IMR-90 (cell line): ENCODE data around the gene DDR1. TPM values are rescaled to one million over a fixed set of nuclear protein-coding genes. Genes with fewer than 3 reads are reported as not detected.
A peak's percentile ranks its signal among the peaks of the same experiment; 100 is the strongest.

Source experiments
- ATAC-seq: fragments of 200-7000 bp; cut with Tn5 transposase; 2 replicates; pipeline ENCODE4 v1.9.1; 2020; ENCODE audit warnings: low read depth, mild to moderate bottlenecking, moderate library complexity
- BruUV-seq: library from RNA; stranded (reverse); fragments of 400-500 nt; replicated peaks from 2 replicates; lab custom pipeline; 2021; lab: Mats Ljungman, UMichigan
- CTCF ChIA-PET: fragments of 300-600 bp; formaldehyde crosslinking; extraction: SDS; loops from one replicate; lab custom pipeline; 2021; ENCODE audit warnings: antibody characterized with exemption; lab: Yijun Ruan, JAX
- POLR2A ChIA-PET: fragments of 300-600 bp; sonication (Branson Sonifier 250); formaldehyde crosslinking; loops from one replicate; lab custom pipeline; 2022; ENCODE audit warnings: antibody characterized with exemption; ENCODE audit not compliant: unreplicated experiment; lab: Charles Lee
- DNase-seq: peaks from one replicate; pipeline ENCODE4 v3.0.0; 2013
- H2AFZ ChIP-seq: replicated peaks from 2 replicates; pipeline ENCODE3; 2013; ENCODE audit warnings: low read length, mild to moderate bottlenecking; ENCODE audit not compliant: poor library complexity
- H2AK5ac ChIP-seq: 2 replicates; pipeline ENCODE4 v1.6.1; 2013; ENCODE audit warnings: low read depth, low read length, inconsistent platforms
- H2AK9ac ChIP-seq: replicated peaks from 2 replicates; pipeline ENCODE3; 2013; ENCODE audit warnings: mild to moderate bottlenecking, low read depth, low read length, moderate library complexity; ENCODE audit not compliant: poor library complexity
- H2BK120ac ChIP-seq: 2 replicates; pipeline ENCODE4 v1.6.1; 2013; ENCODE audit warnings: low read depth, low read length, inconsistent platforms
- H2BK15ac ChIP-seq: 3 replicates; pipeline ENCODE4 v1.6.1; 2013; ENCODE audit warnings: low read depth, low read length, inconsistent platforms
- H2BK20ac ChIP-seq: 2 replicates; pipeline ENCODE4 v1.6.1; 2013; ENCODE audit warnings: low read depth, mild to moderate bottlenecking, inconsistent platforms, low read length, moderate library complexity
- H2BK5ac ChIP-seq: 2 replicates; pipeline ENCODE4 v1.6.1; 2013; ENCODE audit warnings: mild to moderate bottlenecking, low read depth, low read length, inconsistent platforms; ENCODE audit not compliant: poor library complexity, severe bottlenecking
- H3K14ac ChIP-seq: replicated peaks from 2 replicates; pipeline ENCODE4 v1.6.1; 2013; ENCODE audit warnings: low read depth, low read length, inconsistent platforms
- H3K18ac ChIP-seq: 2 replicates; pipeline ENCODE4 v1.6.1; 2013; ENCODE audit warnings: low read depth, low read length, control low read depth
- H3K23ac ChIP-seq: 2 replicates; pipeline ENCODE4 v1.6.1; 2013; ENCODE audit warnings: low read depth, low read length, inconsistent platforms
- H3K27ac ChIP-seq: 2 replicates; pipeline ENCODE4 v1.5.1; 2013; ENCODE audit warnings: mild to moderate bottlenecking, control low read depth, low read length; ENCODE audit not compliant: insufficient read depth
- H3K27me3 ChIP-seq: 2 replicates; pipeline ENCODE4 v1.6.1; 2013; ENCODE audit warnings: low read length; ENCODE audit not compliant: control insufficient read depth, insufficient read depth
- H3K36me3 ChIP-seq: 2 replicates; pipeline ENCODE4 v1.6.1; 2013; ENCODE audit warnings: low read length, mixed read lengths; ENCODE audit not compliant: control insufficient read depth, insufficient read depth
- H3K4ac ChIP-seq: 2 replicates; pipeline ENCODE4 v1.6.1; 2013; ENCODE audit warnings: low read depth, low read length, inconsistent platforms
- H3K4me1 ChIP-seq: 2 replicates; pipeline ENCODE4 v1.6.1; 2013; ENCODE audit warnings: low read length, mixed read lengths; ENCODE audit not compliant: control insufficient read depth, insufficient read depth
- H3K4me2 ChIP-seq: 2 replicates; pipeline ENCODE4 v1.6.1; 2013; ENCODE audit warnings: low read depth, mild to moderate bottlenecking, control low read depth, low read length, moderate library complexity
- H3K4me3 ChIP-seq: 2 replicates; pipeline ENCODE4 v1.5.1; 2013; ENCODE audit warnings: low read depth, mild to moderate bottlenecking, control low read depth, low read length, moderate library complexity; ENCODE audit not compliant: insufficient read depth
- H3K56ac ChIP-seq: 2 replicates; pipeline ENCODE4 v1.6.1; 2013; ENCODE audit warnings: low read length, inconsistent platforms; ENCODE audit not compliant: insufficient read depth; ENCODE audit errors: extremely low read depth
- H3K79me1 ChIP-seq, 2 experiments: 2 replicates each; pipeline ENCODE4 v1.6.1; 2013; ENCODE audit warnings: low read length in 2 of 2, inconsistent platforms in 1 of 2, low read depth in 1 of 2
- H3K9ac ChIP-seq: 2 replicates; pipeline ENCODE4 v1.6.1; 2013; ENCODE audit warnings: low read depth, low read length, control low read depth
- H3K9me1 ChIP-seq: 2 replicates; pipeline ENCODE4 v1.6.1; 2013; ENCODE audit warnings: low read length, inconsistent platforms; ENCODE audit not compliant: insufficient read depth
- H3K9me3 ChIP-seq: 2 replicates; pipeline ENCODE4 v1.6.1; 2013; ENCODE audit warnings: low read length; ENCODE audit not compliant: control insufficient read depth, insufficient read depth
- H4K20me1 ChIP-seq: 2 replicates; pipeline ENCODE4 v1.6.1; 2013; ENCODE audit warnings: low read length, inconsistent platforms; ENCODE audit not compliant: insufficient read depth
- H4K5ac ChIP-seq: 2 replicates; pipeline ENCODE4 v1.6.1; 2013; ENCODE audit warnings: mild to moderate bottlenecking, low read depth, low read length, control low read depth
- H4K8ac ChIP-seq, 2 experiments: 2 replicates each; pipeline ENCODE4 v1.6.1; 2013; ENCODE audit warnings: low read depth in 2 of 2, low read length in 2 of 2, control low read depth in 1 of 2, inconsistent platforms in 1 of 2
- H4K91ac ChIP-seq: 2 replicates; pipeline ENCODE4 v1.6.1; 2013; ENCODE audit warnings: low read depth, low read length, inconsistent platforms; ENCODE audit not compliant: insufficient read depth
- BHLHE40 ChIP-seq: fragments of 150-350 bp; IDR thresholded peaks from 2 replicates; pipeline ENCODE4 v1.6.1; 2016; ENCODE audit warnings: mild to moderate bottlenecking, low read depth, low read length
- FOS ChIP-seq: fragments of 150-350 bp; IDR thresholded peaks from 2 replicates; pipeline ENCODE4 v1.6.1; 2016; ENCODE audit warnings: low read depth, low read length
- MAZ ChIP-seq: IDR thresholded peaks from 2 replicates; pipeline ENCODE4 v1.6.1; 2012; ENCODE audit warnings: low read depth, mild to moderate bottlenecking, low read length, improper control_type of control experiment, moderate library complexity, borderline replicate concordance
- NFE2L2 ChIP-seq: fragments of 150-350 bp; IDR thresholded peaks from 2 replicates; pipeline ENCODE4 v1.6.1; 2016; ENCODE audit warnings: low read depth, mild to moderate bottlenecking, low read length
- WGBS, 2 experiments: methylation state at CpG; one replicate each; pipeline versions ENCODE4 v1.1.5 to v1.1.7; 2013; ENCODE audit warnings: missing lambda C conversion rate in 2 of 2; ENCODE audit not compliant: insufficient read length in 1 of 2; ENCODE audit errors: extremely low coverage in 2 of 2; 5-methylcytosine and 5-hydroxymethylcytosine counted together
- dilution Hi-C: fragments of 300-500 bp; cut with HindIII; formaldehyde crosslinking; loops from one replicate; pipeline ENCODE4 v1.14.3; 2018; ENCODE audit warnings: low sequenced_read_pairs; ENCODE audit not compliant: unreplicated experiment
- in situ Hi-C: fragments of 300-500 bp; cut with MboI; formaldehyde crosslinking; loops from 3 replicates; pipeline ENCODE4 v1.14.3; 2019; ENCODE audit warnings: low sequenced_read_pairs, inconsistent platforms, mixed read lengths
- intact Hi-C: fragments of 100-400 bp; cut with micrococcal nuclease; formaldehyde crosslinking; loops from 2 replicates; pipeline ENCODE4 v1.10.0; 2022
- polyA plus RNA-seq, 3 experiments: library from polyadenylated mRNA; depleted of rRNA; stranded (reverse); fragments of >200 nt; gene quantifications; 2 replicates each; pipeline ENCODE4 v1.2.3, GENCODE V29; 2012; ENCODE audit warnings: low replicate concordance in 1 of 3
- total RNA-seq: library from RNA; depleted of rRNA; stranded (reverse); fragments of >200 nt; gene quantifications from 2 replicates; pipeline ENCODE4 v1.2.3, GENCODE V29; 2012
- TF ChIP-seq, protein P1 (sequence below): fragments of 150-350 bp; IDR thresholded peaks from 2 replicates; pipeline ENCODE4 v1.6.1; 2017; ENCODE audit warnings: mild to moderate bottlenecking, antibody characterized with exemption, low read length, low read depth

Gene DDR1
- total and polyA plus RNA-seq, 2 of the 4 experiments (the other 2 are of a cell fraction), result 5.6 to 19.6 TPM

DNA sequence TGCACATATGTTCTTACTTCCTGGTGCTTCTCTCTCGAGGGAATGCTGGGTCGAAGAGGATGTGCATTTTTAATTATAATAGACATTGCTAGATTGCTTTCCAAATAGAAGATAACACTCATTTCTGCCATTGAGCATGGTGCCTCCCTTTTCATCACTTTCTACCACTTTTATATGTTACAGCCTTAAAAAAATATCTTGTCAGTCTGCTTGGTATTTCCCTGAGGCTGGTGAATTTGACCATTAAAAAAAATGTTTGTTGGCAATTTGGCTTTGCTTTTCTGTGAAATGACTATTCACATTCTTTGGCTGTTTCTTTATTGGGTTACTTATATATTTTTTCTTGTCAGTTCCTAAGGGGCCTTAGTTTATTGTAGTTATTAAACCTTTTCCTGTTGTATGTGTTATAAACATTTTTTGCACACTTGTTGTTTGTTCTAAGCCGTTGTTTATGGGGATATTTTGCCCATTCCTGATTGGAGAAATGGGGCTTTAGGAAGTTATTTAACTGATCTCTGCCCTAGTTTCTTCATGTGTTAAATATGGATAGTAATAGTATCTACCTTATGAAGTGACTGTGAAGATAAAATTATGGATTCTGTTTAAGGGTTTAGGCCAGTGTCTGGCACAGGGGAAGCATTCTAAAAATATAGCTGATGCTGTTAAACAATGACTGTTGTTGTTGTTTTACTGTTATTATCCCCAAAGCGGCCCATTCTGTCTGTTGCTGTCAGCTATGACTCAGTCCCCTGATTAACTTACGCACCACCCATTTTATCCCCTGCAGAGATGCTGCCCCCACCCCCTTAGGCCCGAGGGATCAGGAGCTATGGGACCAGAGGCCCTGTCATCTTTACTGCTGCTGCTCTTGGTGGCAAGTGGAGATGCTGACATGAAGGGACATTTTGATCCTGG, 3.8 kb downstream of the DDR1 start:
- Histone ChIP-seq H4K20me1 (no peaks in the 10 kb centered on the region; the same call in 1 of the 2 replicates), H3K4me2 (0 out of 2 replicates have a peak overlapping the region, but pooled peaks have one; percentile 5), H3K23ac (no peak overlapping the region), H3K18ac (no peak overlapping the region), H3K36me3 (peaks cover 29% of the 10 kb centered on the region), H3K9me1 (peaks cover 9% of the 10 kb centered on the region; the same call in 1 of the 2 replicates), H2BK15ac (no peak overlapping the region), H2BK120ac (no peak overlapping the region; the same call in 1 of the 2 replicates), H4K91ac (no peak overlapping the region), H3K4me1 (peaks cover 31% of the 10 kb centered on the region), H3K27me3 (no peaks in the 10 kb centered on the region), H2AK9ac (peak overlapping the region; percentile 18), H2BK20ac (no peak overlapping the region), H2AK5ac (peak overlapping the region; percentile 70; the same call in 1 of the 2 replicates), H2BK5ac (peak overlapping the region; percentile 6), H3K14ac (no peak overlapping the region), H3K4ac (no peak overlapping the region), H3K56ac (no peak overlapping the region), H3K27ac (no peak overlapping the region; the same call in 1 of the 2 replicates), H4K5ac (no peak overlapping the region), H3K79me1 (peaks cover 25 to 57% of the 10 kb centered on the region in 2 experiments), H3K9me3 (no peaks in the 10 kb centered on the region), H4K8ac (no peak overlapping the region), H3K9ac (no peak overlapping the region), H2AFZ (no peak overlapping the region), H3K4me3 (no peak overlapping the region)
- peak; percentile 58 for DNase-seq
- POLR2A ChIA-PET, result interaction anchor here (0.5 to 0.7 kb wide), 3 partner anchors 14 to 250 kb away, joined by 3 to 4 read pairs (median 3); no protein-coding TSS in a partner anchor
- peak; percentile 6; the same call in 1 of the 2 replicates for ATAC-seq
- no CpG with 5 or more reads among the region's 6 CpGs for WGBS, 2 experiments
- CTCF ChIA-PET, result interaction anchor here (0.6 kb wide), 1 partner anchor 192 kb away, joined by 4 read pairs; no protein-coding TSS in a partner anchor
- in situ Hi-C loops, result no loop called here
- TF ChIP-seq, protein P1, sequence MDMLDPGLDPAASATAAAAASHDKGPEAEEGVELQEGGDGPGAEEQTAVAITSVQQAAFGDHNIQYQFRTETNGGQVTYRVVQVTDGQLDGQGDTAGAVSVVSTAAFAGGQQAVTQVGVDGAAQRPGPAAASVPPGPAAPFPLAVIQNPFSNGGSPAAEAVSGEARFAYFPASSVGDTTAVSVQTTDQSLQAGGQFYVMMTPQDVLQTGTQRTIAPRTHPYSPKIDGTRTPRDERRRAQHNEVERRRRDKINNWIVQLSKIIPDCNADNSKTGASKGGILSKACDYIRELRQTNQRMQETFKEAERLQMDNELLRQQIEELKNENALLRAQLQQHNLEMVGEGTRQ, result no peak
- TF ChIP-seq BHLHE40, result no peak
- peak; percentile 63; the same call in 1 of the 2 replicates for TF ChIP-seq FOS
- TF ChIP-seq NFE2L2, result no peak
- TF ChIP-seq MAZ, result 0 out of 2 replicates have a peak, but pooled peaks have one; percentile 30
- BruUV-seq, result no TSS peak
- intact Hi-C loops, result no loop called here
- dilution Hi-C loops, result no loop called here
